Osteoblast (primary cell): ENCODE data around the gene PIK3CB. TPM values are rescaled to one million over a fixed set of nuclear protein-coding genes. Genes with fewer than 3 reads are reported as not detected.

ENCODE experiments used
- DNase-seq: peaks from one replicate; pipeline ENCODE4 v3.0.0; 2011; ENCODE audit warnings: low spot score, mixed read lengths; ENCODE audit not compliant: insufficient read length; ENCODE audit errors: missing footprints
- H2AFZ ChIP-seq: 2 replicates; pipeline ENCODE4 v1.6.0; 2011; ENCODE audit warnings: mild to moderate bottlenecking, low read length
- H3K27ac ChIP-seq: 2 replicates; pipeline ENCODE4 v1.5.1; 2011; ENCODE audit warnings: mild to moderate bottlenecking, low read depth, low read length, moderate library complexity
- H3K27me3 ChIP-seq: 2 replicates; pipeline ENCODE4 v1.6.0; 2012; ENCODE audit warnings: mild to moderate bottlenecking, control low read depth, inconsistent platforms, low read length, moderate library complexity; ENCODE audit not compliant: insufficient read depth
- H3K36me3 ChIP-seq: 2 replicates; pipeline ENCODE4 v1.5.1; 2011; ENCODE audit warnings: mild to moderate bottlenecking, low read length, control low read depth, moderate library complexity; ENCODE audit not compliant: insufficient read depth
- H3K4me1 ChIP-seq: 2 replicates; pipeline ENCODE4 v1.5.1; 2011; ENCODE audit warnings: mild to moderate bottlenecking, low read length, control low read depth, moderate library complexity; ENCODE audit not compliant: insufficient read depth
- H3K4me2 ChIP-seq: 2 replicates; pipeline ENCODE4 v1.6.0; 2011; ENCODE audit warnings: mild to moderate bottlenecking, low read length; ENCODE audit not compliant: insufficient read depth
- H3K4me3 ChIP-seq: fragments of 200-600 bp; sonication (generic); 3 replicates; pipeline ENCODE4 v1.5.1; 2012; ENCODE audit warnings: mild to moderate bottlenecking, low read length, inconsistent platforms; ENCODE audit not compliant: insufficient read depth
- H3K79me2 ChIP-seq: 2 replicates; pipeline ENCODE4 v1.6.0; 2012; ENCODE audit warnings: mild to moderate bottlenecking, low read length, control low read depth, inconsistent platforms; ENCODE audit not compliant: insufficient read depth
- H3K9me3 ChIP-seq: 2 replicates; pipeline ENCODE4 v1.5.1; 2011; ENCODE audit warnings: low read depth, low read length, control low read depth
- H4K20me1 ChIP-seq: 2 replicates; pipeline ENCODE4 v1.6.0; 2012; ENCODE audit warnings: mild to moderate bottlenecking, low read length, control low read depth; ENCODE audit not compliant: insufficient read depth
- CTCF ChIP-seq: IDR thresholded peaks from 2 replicates; pipeline ENCODE4 v1.5.1; 2011; ENCODE audit warnings: mild to moderate bottlenecking, low read depth, low read length, moderate library complexity; ENCODE audit errors: extremely low read depth
- total RNA-seq: library from RNA; depleted of rRNA; stranded (reverse); fragments of >200 nt; gene quantifications from 2 replicates; pipeline ENCODE4 v1.2.3, GENCODE V29; 2012

PIK3CB gene
- total RNA-seq, result 14.5 and 16.8 TPM in 2 replicates

GRCh38 chr3:138834596-138835396, at the start of gene PIK3CB:
PIK3CB (minus strand) TSS chr3:138834928; CDS start chr3:138759343, 75,585 bp downstream.
- Histone ChIP-seq H3K27ac (peak within 1 kb of the TSS; percentile 89), H3K4me3 (peak within 1 kb of the TSS; percentile 84), H3K79me2 (peaks cover 42% of the 10 kb centered on the region), H3K9me3 (no peaks in the 10 kb centered on the region), H4K20me1 (peaks cover 7% of the 10 kb centered on the region), H3K36me3 (no peaks in the 10 kb centered on the region), H3K4me1 (peaks cover 16% of the 10 kb centered on the region), H3K4me2 (peak within 1 kb of the TSS; percentile 99), H3K27me3 (no peaks in the 10 kb centered on the region), H2AFZ (peak within 1 kb of the TSS; percentile 98)
- TF ChIP-seq CTCF, result no peak
- peak; percentile 99 for DNase-seq

DNA sequence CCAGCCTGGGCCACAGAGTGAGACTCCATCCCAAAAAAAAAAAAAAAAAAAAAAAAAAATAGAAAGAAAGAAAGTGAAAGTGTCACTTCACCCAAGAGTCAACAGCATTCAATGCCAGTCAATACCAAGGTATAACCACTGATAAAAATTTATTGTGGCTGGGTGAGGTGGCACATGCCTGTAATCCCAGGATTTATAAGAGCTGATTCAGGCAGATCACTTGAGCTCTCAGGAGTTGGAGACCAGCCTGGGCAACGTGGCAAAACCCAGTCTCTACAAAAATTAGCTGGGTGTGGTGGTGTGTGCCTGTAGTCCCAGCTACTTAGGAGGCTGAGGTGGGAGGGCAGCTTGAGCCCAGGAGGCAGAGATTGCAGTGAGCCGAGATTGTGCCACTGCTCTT, 46.5 kb upstream of the PIK3CB start:
- no peak for DNase-seq
- H3K27me3 ChIP-seq, result no peaks in the 10 kb centered on the region
- no peaks in the 10 kb centered on the region for H3K36me3 ChIP-seq
- TF ChIP-seq CTCF, result no peak
- H2AFZ ChIP-seq, result peak overlapping the region; percentile 47
- no peaks in the 10 kb centered on the region for H4K20me1 ChIP-seq
- no peaks in the 10 kb centered on the region for H3K79me2 ChIP-seq
- H3K27ac ChIP-seq, result no peak overlapping the region
- H3K4me3 ChIP-seq, result no peak overlapping the region
- no peaks in the 10 kb centered on the region for H3K4me1 ChIP-seq
- H3K4me2 ChIP-seq, result no peak overlapping the region
- no peaks in the 10 kb centered on the region for H3K9me3 ChIP-seq

GRCh38 chr3:138879541-138880380, 45.0 kb upstream of the PIK3CB start:
- H3K4me3 ChIP-seq, result no peak overlapping the region
- no peak overlapping the region for H3K27ac ChIP-seq
- no peak for DNase-seq
- H3K27me3 ChIP-seq, result no peaks in the 10 kb centered on the region
- no peaks in the 10 kb centered on the region for H4K20me1 ChIP-seq
- no peaks in the 10 kb centered on the region for H3K4me1 ChIP-seq
- TF ChIP-seq CTCF, result no peak
- H3K9me3 ChIP-seq, result no peaks in the 10 kb centered on the region
- no peaks in the 10 kb centered on the region for H3K79me2 ChIP-seq
- H3K36me3 ChIP-seq, result no peaks in the 10 kb centered on the region
- no peak overlapping the region for H2AFZ ChIP-seq
- H3K4me2 ChIP-seq, result no peak overlapping the region

DNA sequence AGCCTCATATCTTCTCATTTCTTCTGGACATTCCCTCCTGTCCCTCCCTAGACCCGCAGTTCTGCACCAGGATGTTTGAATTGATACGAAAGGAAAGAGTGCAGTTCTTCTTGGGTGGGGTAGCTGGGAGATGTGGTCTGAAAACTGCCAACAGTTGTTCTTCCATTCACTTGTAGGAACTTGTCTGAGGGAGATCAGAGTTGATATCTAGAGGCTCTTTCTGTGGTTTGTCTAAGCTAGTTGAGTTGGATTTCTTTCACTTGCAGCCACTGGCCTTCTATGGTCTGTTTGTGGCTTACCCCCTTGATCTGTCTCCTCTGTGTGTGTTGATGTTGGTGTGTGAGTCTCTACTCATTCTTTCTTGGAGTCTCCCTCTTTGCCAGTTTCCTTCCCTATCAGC, 42.5 kb upstream of the PIK3CB start:
- TF ChIP-seq CTCF, result no peak
- no peak overlapping the region for H2AFZ ChIP-seq
- H3K4me3 ChIP-seq, result no peak overlapping the region
- no peaks in the 10 kb centered on the region for H3K36me3 ChIP-seq
- no peaks in the 10 kb centered on the region for H3K79me2 ChIP-seq
- no peak overlapping the region for H3K4me2 ChIP-seq
- H3K9me3 ChIP-seq, result no peaks in the 10 kb centered on the region
- no peaks in the 10 kb centered on the region for H3K4me1 ChIP-seq
- H3K27me3 ChIP-seq, result no peaks in the 10 kb centered on the region
- H4K20me1 ChIP-seq, result no peaks in the 10 kb centered on the region
- no peak for DNase-seq
- no peak overlapping the region for H3K27ac ChIP-seq
